OCI-M2 (cell line): ENCODE data around the gene ITGBL1.

Experiments
- DNase-seq: peaks from one replicate; lab custom pipeline; 2025; ENCODE audit not compliant: unreplicated experiment; lab: John Stamatoyannopoulos, UW

ITGBL1 gene

DNA sequence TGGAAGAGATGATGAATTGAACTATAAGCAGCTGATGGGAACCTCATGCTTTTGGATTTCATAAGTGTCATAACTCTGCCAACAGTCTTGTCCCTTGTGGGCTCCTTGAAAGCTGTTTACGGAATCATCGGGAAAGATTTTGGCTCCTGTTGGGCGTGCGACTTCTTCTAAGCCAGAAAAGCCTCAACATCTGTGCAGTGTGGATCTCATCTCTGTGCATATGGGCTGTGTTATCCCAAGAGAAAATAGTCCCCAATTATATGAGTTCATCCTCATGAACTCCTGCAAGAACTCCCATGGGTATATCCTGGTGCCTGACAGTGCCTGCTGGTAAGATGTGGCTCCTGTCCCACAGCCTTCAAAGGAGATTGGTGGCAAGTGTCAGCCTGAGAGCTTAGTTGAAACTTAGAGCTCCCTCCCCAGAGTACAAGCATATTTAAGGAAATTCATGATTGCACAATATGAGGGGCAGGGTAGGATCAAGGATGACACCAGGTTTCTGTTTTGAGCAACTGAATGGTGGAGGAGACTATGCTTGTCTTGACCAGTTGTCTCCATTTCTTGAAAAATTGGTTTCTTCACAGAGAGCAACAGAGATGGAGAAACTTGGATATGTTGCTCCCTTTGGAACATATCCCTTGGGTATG is 243.5 kb downstream of the ITGBL1 start:
- DNase-seq, result no peak

GRCh38 chr13:101697745-101698144 is 245.3 kb downstream of the ITGBL1 start:
- DNase-seq, result no peak

- DNase-seq, result no peak
Measured at GRCh38 chr13:101698400-101698799, 245.9 kb downstream of the ITGBL1 start.

- no peak for DNase-seq
Measured at GRCh38 chr13:101700598-101700997, 248.1 kb downstream of the ITGBL1 start.

- DNase-seq, result no peak
Measured at GRCh38 chr13:101703081-101703480, 250.6 kb downstream of the ITGBL1 start.

DNA sequence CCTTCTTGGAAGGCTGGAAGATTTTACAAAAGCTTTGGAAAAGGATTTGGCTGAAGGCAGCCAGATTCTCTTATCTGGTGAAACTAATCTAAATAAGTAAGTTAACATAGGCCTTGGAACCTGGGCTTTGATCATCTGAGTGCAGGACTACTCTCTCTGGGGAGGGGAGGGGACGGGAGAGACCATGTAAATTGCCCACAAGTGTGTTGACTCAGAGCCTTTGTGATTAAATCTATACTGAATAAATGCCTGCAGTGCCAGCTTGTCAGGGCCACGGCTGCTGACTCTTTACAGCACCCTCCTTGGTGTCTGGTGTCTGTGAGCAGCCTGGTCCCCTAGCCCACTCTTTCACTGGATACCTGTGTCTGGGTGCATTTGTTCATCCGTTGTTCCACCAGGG is 251.4 kb downstream of the ITGBL1 start:
- DNase-seq, result no peak

- DNase-seq, result no peak
Measured at GRCh38 chr13:101706651-101707050, 254.2 kb downstream of the ITGBL1 start.

GRCh38 chr13:101707659-101708058 is 255.2 kb downstream of the ITGBL1 start:
- no peak for DNase-seq

- no peak for DNase-seq
Measured at GRCh38 chr13:101708115-101708514, 255.6 kb downstream of the ITGBL1 start.

DNA sequence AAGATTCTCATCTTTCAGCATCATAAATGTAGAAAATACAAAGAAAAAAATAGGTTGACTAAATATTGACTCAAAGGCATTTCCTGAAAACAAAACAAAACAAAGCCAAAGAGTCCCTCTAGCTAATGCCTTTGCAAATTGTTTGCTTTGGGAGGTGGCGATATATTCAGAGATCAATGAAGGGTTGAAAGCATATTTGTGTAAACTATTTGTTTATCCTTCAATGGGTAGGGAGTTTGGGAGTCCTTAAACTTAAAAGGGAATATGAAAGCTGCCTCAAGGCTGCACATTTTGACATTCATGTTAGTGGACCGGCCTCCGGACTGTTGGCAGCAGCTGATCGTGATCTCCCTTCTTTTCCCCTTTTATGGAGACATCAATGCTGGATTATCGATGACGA is 257.5 kb downstream of the ITGBL1 start:
- DNase-seq, result no peak

DNA sequence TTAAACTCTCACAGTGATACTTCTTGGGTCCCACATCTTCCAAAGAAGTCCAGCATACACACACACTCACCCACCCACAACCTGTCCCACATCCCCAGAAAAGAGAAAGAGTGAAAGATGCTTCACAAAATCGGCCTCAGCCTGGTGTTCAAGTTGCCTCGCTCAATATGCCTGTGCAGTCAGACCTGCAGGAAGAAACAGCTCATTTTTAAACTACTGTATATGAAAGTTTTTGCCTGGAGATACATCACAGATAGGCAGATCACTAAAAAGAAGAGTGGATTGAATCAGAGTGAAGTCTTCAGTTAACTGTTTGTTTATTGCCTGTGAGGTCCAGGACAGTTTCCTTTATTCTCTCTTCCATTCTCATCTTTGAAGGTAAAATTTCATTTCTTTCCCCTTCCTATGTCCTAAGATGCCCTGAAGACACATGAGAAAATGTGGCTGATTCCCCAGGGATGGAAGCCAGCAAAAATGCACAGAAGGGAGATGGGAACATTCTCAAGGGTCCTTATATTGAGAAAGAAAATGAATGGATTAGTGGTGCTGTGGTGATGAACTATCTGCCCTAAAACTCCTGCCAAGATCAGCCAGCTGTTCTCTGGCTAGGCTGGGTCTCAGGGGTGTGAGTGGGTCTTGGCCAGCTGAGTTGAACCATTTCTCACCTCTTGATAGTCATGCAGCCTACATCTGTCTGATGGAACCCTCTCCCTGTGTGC is 259.0 kb downstream of the ITGBL1 start:
- DNase-seq, result no peak

DNA sequence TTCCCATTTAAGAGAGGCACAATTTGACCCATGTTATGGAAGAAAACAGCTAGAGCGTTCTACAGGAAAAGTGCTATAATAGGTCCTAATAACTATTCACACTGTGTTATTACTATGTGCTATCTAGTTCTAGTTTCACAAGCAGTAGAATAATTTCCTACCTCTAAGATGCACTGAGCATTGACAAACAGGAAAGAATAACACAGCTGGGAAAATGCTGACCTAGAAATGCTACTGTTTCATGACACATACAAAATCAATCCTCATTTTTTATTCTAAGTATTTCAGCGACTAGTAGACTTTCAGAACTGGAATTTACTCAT is 259.5 kb downstream of the ITGBL1 start:
- DNase-seq, result no peak

DNA sequence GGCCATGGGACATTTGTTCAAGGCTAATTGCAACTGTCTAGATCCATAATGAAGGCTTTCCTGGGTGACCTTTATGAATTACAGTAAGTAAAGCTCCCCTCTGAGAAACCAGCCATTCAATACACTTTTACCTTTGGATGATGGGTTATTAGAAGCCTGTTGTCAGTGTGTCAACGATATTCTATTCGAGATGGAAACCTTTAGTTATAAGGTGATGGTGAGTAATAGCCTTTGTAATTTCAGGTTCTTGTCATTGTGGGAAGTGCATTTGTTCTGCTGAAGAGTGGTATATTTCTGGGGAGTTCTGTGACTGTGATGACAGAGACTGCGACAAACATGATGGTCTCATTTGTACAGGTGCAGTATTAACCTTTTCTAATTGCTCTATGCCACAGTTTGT is 261.7 kb downstream of the ITGBL1 start:
- DNase-seq, result no peak

DNA sequence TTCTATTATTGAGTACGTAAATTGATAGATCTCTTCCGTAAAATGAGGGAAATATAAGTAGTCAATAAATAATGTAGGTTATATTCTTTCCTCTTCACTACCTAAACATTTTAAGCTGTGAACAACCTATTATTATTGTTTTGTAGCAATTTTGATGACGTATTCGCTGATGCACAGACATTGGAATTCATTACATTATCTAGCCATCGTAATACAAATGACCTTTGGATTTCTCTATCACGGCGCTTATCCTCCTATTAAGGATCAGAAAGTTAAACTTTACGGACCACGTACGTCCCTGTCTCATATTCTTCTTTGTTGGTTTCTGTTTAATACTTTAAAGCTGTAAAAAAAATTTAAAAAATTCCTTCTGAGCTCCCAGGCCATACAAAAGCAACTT is 264.9 kb downstream of the ITGBL1 start:
- DNase-seq, result no peak

- DNase-seq, result no peak
Measured at GRCh38 chr13:101718496-101718895, 266.0 kb downstream of the ITGBL1 start.

- no peak for DNase-seq
Measured at GRCh38 chr13:101726681-101727080, 274.2 kb downstream of the ITGBL1 start.

DNA sequence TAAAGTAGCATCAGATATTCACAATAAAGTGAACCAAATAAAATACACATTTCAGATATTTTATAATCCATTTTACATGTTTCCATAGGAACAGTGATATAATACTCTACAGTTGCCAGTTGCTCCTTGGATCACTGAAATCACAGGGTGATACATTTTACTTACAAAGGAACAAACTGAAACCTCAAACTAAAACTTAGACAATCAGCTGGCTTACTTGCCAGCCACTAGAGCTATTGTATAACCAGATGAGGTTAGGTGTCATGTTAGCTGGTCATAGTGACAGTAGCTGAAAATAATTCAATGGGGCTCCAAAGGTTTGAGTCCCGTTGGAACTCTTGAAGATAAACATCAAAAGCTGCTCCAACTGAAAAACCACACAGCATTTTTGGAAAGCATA is 274.6 kb downstream of the ITGBL1 start:
- no peak for DNase-seq

DNA sequence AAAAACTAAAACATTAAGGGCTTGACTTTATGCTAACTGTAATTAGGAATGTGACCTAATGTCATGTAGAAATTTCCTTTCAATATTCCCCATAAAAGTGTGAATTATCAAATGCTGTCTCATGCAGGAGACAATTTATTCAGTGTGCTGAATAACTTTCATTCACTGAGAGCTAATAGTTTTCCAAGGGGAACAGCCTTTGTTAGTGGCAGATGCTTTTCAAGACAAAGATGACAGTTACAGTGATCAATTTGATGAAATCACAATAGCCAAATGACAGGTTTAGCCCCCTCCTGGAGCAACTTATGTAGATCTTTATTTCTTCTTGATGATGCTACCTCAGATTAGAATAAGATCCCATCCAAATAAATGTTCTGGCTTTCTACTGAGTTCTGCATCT is 275.5 kb downstream of the ITGBL1 start:
- DNase-seq, result no peak

DNA sequence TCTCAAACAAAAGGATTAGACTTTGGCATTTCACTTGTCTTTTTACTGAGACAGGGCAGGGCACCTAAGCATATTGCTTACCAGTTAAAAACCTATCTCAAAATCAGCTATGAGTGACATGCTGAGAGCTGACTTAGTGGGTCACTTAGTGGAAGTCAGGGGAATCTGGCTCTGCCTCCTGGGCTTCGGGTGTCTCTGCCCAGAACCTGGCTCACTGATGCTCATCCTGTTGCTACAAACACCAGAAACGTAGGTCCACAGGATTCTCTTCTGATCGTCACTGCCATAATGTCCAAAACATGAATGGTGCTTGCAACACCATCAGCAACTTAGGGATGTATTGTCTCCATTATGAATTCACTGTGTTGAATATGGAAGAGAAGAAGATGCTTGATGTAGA is 276.1 kb downstream of the ITGBL1 start:
- DNase-seq, result no peak

DNA sequence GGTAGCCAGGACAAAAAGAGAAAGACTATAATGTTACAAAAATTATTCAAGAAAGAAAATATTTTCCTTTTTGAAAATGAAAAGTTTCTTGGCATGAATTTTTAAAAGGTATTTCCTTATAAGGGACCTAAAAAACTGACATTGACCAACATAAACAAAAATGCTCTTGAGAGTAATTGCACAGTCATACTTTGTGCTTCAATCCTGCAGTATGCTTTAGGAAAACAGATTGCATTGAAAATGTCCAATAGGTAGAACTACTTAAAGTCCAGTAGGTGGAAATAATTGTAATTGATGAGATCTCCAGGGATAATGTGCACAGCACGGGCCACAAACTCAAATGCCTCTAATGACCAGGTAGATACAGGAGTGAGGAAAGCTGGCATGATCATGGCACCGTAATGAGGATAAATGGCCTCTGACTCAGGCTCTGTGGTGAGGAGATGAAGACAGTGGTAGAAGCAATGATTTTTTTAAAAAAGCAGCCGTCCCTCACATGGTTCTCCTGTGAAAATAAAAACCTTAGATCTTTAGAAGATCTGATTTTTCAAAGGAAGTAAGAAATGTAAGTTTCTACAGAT is 278.0 kb downstream of the ITGBL1 start:
- no peak for DNase-seq

GRCh38 chr13:101736566-101736965 is 284.1 kb downstream of the ITGBL1 start:
- no peak for DNase-seq

DNA sequence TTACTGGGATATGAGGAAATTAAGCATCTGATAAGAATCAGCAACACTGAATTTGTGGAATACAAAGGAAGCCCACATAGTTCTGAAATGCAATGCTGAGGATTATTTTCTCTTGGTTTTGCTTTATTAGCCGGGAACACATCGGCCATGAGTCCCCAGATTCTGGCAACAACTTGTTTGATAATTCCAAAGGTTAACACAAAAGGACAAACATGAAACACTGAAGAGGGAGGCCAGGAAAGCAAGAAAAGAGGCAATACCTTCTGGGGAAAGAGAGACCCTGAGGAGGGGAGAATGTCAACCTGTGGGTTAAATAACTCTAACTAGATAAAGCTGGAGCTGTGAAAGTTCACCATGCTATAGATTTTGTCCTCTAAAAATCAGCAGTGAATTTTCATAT is 285.9 kb downstream of the ITGBL1 start:
- DNase-seq, result no peak
